ENCODE results near the gene NPL.

NPL gene

DNA sequence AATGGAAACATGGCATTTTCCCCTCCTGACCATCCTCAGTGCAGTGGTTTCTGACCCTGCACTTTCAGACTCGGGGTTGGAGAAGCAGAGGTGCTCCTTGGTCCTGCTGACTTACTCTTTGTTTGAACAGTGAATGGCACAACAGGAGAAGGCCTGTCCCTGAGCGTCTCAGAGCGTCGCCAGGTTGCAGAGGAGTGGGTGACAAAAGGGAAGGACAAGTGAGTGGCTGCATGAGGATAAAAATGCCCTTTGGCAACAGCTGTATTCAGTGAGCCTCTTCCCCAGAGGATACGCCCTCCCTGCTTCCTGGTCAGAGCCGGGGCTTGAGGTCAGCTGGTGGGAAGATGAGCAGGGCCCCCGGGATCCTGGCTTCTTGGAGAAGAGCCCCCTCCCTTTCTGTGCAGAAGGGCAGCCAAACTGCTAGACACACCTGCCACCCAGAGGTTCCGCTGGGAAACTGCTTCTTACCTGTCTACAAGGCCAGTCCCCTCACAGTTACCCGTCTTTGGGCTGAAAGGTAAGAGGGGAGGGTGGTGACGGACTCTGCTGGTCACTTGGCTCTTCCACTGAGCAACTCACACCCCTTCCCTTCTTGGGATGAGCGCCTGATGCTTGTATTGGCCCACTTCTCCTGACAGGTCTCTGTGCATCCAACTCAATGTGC is 16.6 kb downstream of the NPL start:
- H3K4me3 ChIP-seq (ENCODE audit: low read depth in 1 of 2, low read length in 2 of 2): no peak overlapping the region
- DNase-seq: no peak

DNA sequence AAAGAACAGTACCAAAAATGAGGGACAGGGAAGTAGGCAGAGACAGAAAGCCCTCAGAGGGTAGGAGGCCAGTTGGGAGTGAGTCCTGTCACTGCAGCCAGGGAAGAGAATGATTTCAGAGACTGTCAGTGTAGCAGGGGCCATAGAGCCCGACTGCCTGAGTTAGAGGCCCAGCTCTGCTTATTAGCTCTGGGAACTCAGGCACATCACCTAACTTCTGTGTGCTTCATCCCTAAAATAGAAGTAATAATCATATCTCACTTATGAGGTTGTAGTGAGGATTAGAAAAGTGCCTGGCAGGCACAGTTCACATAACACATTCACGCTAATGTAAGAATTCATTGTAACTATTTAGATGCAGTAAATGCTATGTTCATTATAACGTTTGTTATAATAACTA is 18.3 kb downstream of the NPL start:
- Histone ChIP-seq H3K36me3 (ENCODE audit: insufficient read depth, low read length) (peaks cover 6% of the 10 kb centered on the region; the same call in 1 of the 2 replicates), H3K27me3 (ENCODE audit: insufficient read depth, low read length, poor library complexity) (no peaks in the 10 kb centered on the region), H3K4me2 (ENCODE audit: insufficient read depth, low read length) (no peak overlapping the region), H3K27ac (ENCODE audit: low read length) (no peak overlapping the region), H2AFZ (ENCODE audit: low read depth, low read length) (no peak overlapping the region), H3K4me1 (ENCODE audit: insufficient read depth, low read length) (no peaks in the 10 kb centered on the region), H3K9ac (ENCODE audit: low read depth, low read length) (no peak overlapping the region), H3K79me2 (ENCODE audit: insufficient read depth, low read length) (no peaks in the 10 kb centered on the region), H3K9me3 (ENCODE audit: insufficient read depth, low read length, severe bottlenecking) (no peaks in the 10 kb centered on the region), H3K4me3 (ENCODE audit: low read depth in 1 of 2, low read length in 2 of 2) (no peak overlapping the region), H4K20me1 (ENCODE audit: insufficient read depth, low read length) (no peaks in the 10 kb centered on the region)
- TF ChIP-seq EZH2 (IDR thresholded peaks at IDR 0.05; ENCODE audit: borderline replicate concordance, low read depth, low read length, severe bottlenecking): no peak
- TF ChIP-seq, protein P1, sequence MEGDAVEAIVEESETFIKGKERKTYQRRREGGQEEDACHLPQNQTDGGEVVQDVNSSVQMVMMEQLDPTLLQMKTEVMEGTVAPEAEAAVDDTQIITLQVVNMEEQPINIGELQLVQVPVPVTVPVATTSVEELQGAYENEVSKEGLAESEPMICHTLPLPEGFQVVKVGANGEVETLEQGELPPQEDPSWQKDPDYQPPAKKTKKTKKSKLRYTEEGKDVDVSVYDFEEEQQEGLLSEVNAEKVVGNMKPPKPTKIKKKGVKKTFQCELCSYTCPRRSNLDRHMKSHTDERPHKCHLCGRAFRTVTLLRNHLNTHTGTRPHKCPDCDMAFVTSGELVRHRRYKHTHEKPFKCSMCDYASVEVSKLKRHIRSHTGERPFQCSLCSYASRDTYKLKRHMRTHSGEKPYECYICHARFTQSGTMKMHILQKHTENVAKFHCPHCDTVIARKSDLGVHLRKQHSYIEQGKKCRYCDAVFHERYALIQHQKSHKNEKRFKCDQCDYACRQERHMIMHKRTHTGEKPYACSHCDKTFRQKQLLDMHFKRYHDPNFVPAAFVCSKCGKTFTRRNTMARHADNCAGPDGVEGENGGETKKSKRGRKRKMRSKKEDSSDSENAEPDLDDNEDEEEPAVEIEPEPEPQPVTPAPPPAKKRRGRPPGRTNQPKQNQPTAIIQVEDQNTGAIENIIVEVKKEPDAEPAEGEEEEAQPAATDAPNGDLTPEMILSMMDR (IDR thresholded peaks at IDR 0.05; ENCODE audit: borderline replicate concordance, extremely low read depth, low read length, poor library complexity, severe bottlenecking): no peak
- DNase-seq: no peak
- no peak for ATAC-seq (ENCODE audit: insufficient read depth, low read depth)

More for the DNA sequence above, 16.6 kb downstream of the NPL start:
- H3K27ac ChIP-seq (ENCODE audit: low read length): no peak overlapping the region
- H3K4me1 ChIP-seq (ENCODE audit: insufficient read depth, low read length): no peaks in the 10 kb centered on the region
- no peak for ATAC-seq (ENCODE audit: insufficient read depth, low read depth)
- H4K20me1 ChIP-seq (ENCODE audit: insufficient read depth, low read length): no peaks in the 10 kb centered on the region
- H3K4me2 ChIP-seq (ENCODE audit: insufficient read depth, low read length): no peak overlapping the region
- no peak overlapping the region for H3K9ac ChIP-seq (ENCODE audit: low read depth, low read length)
- no peaks in the 10 kb centered on the region for H3K9me3 ChIP-seq (ENCODE audit: insufficient read depth, low read length, severe bottlenecking)
- H3K27me3 ChIP-seq (ENCODE audit: insufficient read depth, low read length, poor library complexity): no peaks in the 10 kb centered on the region
- no peaks in the 10 kb centered on the region for H3K79me2 ChIP-seq (ENCODE audit: insufficient read depth, low read length)
- no peak for TF ChIP-seq EZH2 (IDR thresholded peaks at IDR 0.05; ENCODE audit: borderline replicate concordance, low read depth, low read length, severe bottlenecking)
- TF ChIP-seq, protein P1 (IDR thresholded peaks at IDR 0.05; ENCODE audit: borderline replicate concordance, extremely low read depth, low read length, poor library complexity, severe bottlenecking): peak; percentile 26
- H2AFZ ChIP-seq (ENCODE audit: low read depth, low read length): no peak overlapping the region
- peaks cover 6% of the 10 kb centered on the region; the same call in 1 of the 2 replicates for H3K36me3 ChIP-seq (ENCODE audit: insufficient read depth, low read length)

DNA sequence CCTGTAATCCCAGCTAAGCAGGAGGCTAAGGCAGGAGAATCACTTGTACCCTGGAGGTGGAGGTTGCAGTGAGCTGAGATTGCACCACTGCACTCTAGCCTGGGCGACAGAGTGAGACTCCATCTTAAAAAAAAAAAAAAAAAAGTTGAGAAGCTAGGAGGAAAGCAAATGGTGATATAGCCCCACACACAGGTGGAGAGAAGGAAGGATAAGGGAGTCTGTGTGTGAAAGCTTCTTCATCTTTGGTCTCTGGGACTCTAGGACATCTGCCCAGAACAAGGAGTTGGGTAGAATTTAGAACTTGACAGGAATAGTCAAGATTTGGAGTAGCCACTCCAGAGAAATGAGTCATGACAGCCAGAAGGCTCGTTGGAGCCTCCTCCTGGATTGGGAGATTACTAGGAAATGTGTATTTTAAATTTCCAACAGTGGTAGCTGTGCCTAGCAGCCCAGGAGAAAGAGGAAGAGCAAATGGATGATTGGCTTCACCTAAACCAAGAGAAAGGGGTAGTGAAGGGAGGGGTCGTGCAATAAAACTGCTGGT is 19.9 kb downstream of the NPL start:
- DNase-seq: no peak

More for the DNA sequence above, 19.9 kb downstream of the NPL start:
- no peaks in the 10 kb centered on the region for H4K20me1 ChIP-seq (ENCODE audit: insufficient read depth, low read length)
- TF ChIP-seq, protein P1 (IDR thresholded peaks at IDR 0.05; ENCODE audit: borderline replicate concordance, extremely low read depth, low read length, poor library complexity, severe bottlenecking): no peak
- no peak for TF ChIP-seq EZH2 (IDR thresholded peaks at IDR 0.05; ENCODE audit: borderline replicate concordance, low read depth, low read length, severe bottlenecking)
- no peak overlapping the region for H3K4me2 ChIP-seq (ENCODE audit: insufficient read depth, low read length)
- peaks cover 6% of the 10 kb centered on the region; the same call in 1 of the 2 replicates for H3K36me3 ChIP-seq (ENCODE audit: insufficient read depth, low read length)
- no peaks in the 10 kb centered on the region for H3K79me2 ChIP-seq (ENCODE audit: insufficient read depth, low read length)
- H3K27me3 ChIP-seq (ENCODE audit: insufficient read depth, low read length, poor library complexity): no peaks in the 10 kb centered on the region
- H3K4me3 ChIP-seq (ENCODE audit: low read depth in 1 of 2, low read length in 2 of 2): no peak overlapping the region
- no peak overlapping the region for H3K9ac ChIP-seq (ENCODE audit: low read depth, low read length)
- H3K27ac ChIP-seq (ENCODE audit: low read length): no peak overlapping the region
- no peaks in the 10 kb centered on the region for H3K4me1 ChIP-seq (ENCODE audit: insufficient read depth, low read length)
- ATAC-seq (ENCODE audit: insufficient read depth, low read depth): no peak
- no peak overlapping the region for H2AFZ ChIP-seq (ENCODE audit: low read depth, low read length)
- H3K9me3 ChIP-seq (ENCODE audit: insufficient read depth, low read length, severe bottlenecking): no peaks in the 10 kb centered on the region
